Uterus (tissue), 4 donors: ENCODE measurements around the gene PLEKHA4. TPM values are rescaled to one million over a fixed set of nuclear protein-coding genes. Genes with fewer than 3 reads are reported as not detected.

Source experiments
- DNase-seq, 2 donors: peaks; one replicate each; pipeline ENCODE4 v3.0.0-alpha.2; 2019 to 2020
- H3K27ac ChIP-seq, 2 donors: fragments of 200-600 bp; sonication (generic); 1 replicate in 1 of 2; 2 replicates in 1 of 2; pipeline ENCODE4 v1.5.1; 2016 to 2018
- H3K27me3 ChIP-seq, 2 donors: fragments of 200-600 bp; sonication (generic); one replicate each; pipeline ENCODE4 v1.5.1; 2018 to 2019; ENCODE audit warnings: control low read depth in 1 of 2
- H3K36me3 ChIP-seq, 2 donors: fragments of 200-600 bp; sonication (generic); one replicate each; pipeline ENCODE4 v1.5.1; 2019; ENCODE audit warnings: control low read depth in 1 of 2
- H3K4me1 ChIP-seq, 2 donors: fragments of 200-600 bp; sonication (generic); one replicate each; pipeline ENCODE4 v1.5.1; 2018 to 2019; ENCODE audit warnings: control low read depth in 1 of 2
- H3K4me3 ChIP-seq, 2 donors: fragments of 200-600 bp; sonication (generic); 1 replicate in 1 of 2; 2 replicates in 1 of 2; pipeline ENCODE4 v1.5.1; 2018 to 2019; ENCODE audit warnings: mild to moderate bottlenecking in 1 of 2
- H3K9me3 ChIP-seq, 2 donors: fragments of 200-600 bp; sonication (generic); one replicate each; pipeline ENCODE4 v1.5.1; 2019; ENCODE audit warnings: control low read depth in 1 of 2
- POLR2A ChIP-seq, 2 donors: fragments of 450-650 bp; IDR thresholded peaks; one replicate each; pipeline ENCODE4 v1.6.1; 2016; ENCODE audit warnings: antibody characterized with exemption in 2 of 2, mild to moderate bottlenecking in 1 of 2, moderate library complexity in 1 of 2
- intact Hi-C: fragments of 100-400 bp; cut with DNase I; formaldehyde crosslinking; loops from one replicate; pipeline ENCODE4 v1.15.1; 2023; ENCODE audit warnings: low total_unique reads
- total RNA-seq, 4 donors: library from RNA; depleted of rRNA in 3 of 4; stranded (reverse); fragments of >200 nt in 3 of 4; gene quantifications; one replicate each; pipeline versions ENCODE4 v1.1.0 to v1.2.4, GENCODE V29; 2014 to 2023
- TF ChIP-seq, protein P1 (sequence below), 4 experiments: fragments of 200-600 bp in 2 of 4; fragments of 450-650 bp in 2 of 4; sonication (generic) in 2 of 4; IDR thresholded peaks; one replicate each; pipeline ENCODE4 v1.5.1; 2016 to 2019; ENCODE audit warnings: antibody characterized with exemption in 4 of 4, mild to moderate bottlenecking in 2 of 4, moderate library complexity in 1 of 4
- donor health status: DM: yes; HTN: yes; CAD: no.

Gene PLEKHA4
- total RNA-seq, 4 donors from 2014 or later, result 1.3 to 60.4 (median 10.4) TPM

DNA sequence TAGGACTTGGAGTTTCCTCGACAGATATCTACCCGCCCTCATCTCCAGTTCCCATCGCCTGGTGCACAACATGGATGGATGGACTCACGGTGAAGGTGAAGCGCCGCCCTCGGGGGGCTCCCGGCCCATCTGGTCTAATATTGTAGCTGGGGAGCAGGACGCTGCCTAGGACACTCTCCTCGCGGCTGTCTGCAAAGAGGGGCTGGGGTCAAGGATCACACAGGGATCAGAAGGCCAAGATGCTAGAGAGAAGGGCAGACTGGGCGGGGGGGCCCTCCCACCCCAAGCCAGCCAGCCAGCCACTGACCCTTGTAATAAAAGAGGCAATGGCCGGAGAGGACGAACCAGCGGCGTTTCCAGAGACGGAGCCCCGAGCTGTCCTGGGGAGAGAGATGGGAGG lies 7.1 kb downstream of the PLEKHA4 start:
- H3K9me3 ChIP-seq, result no peaks in the 10 kb centered on the region
- H3K27me3 ChIP-seq, result no peaks in the 10 kb centered on the region
- H3K36me3 ChIP-seq, result no peaks in the 10 kb centered on the region
- no peak overlapping the region for H3K4me3 ChIP-seq
- intact Hi-C loops, result no loop called here
- TF ChIP-seq, protein P1, sequence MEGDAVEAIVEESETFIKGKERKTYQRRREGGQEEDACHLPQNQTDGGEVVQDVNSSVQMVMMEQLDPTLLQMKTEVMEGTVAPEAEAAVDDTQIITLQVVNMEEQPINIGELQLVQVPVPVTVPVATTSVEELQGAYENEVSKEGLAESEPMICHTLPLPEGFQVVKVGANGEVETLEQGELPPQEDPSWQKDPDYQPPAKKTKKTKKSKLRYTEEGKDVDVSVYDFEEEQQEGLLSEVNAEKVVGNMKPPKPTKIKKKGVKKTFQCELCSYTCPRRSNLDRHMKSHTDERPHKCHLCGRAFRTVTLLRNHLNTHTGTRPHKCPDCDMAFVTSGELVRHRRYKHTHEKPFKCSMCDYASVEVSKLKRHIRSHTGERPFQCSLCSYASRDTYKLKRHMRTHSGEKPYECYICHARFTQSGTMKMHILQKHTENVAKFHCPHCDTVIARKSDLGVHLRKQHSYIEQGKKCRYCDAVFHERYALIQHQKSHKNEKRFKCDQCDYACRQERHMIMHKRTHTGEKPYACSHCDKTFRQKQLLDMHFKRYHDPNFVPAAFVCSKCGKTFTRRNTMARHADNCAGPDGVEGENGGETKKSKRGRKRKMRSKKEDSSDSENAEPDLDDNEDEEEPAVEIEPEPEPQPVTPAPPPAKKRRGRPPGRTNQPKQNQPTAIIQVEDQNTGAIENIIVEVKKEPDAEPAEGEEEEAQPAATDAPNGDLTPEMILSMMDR (IDR thresholded peaks at IDR 0.05), result no peak
- TF ChIP-seq POLR2A (IDR thresholded peaks at IDR 0.05), result no peak
- H3K27ac ChIP-seq, result no peak overlapping the region
- DNase-seq, result no peak
- H3K4me1 ChIP-seq, result no peaks in the 10 kb centered on the region

DNA sequence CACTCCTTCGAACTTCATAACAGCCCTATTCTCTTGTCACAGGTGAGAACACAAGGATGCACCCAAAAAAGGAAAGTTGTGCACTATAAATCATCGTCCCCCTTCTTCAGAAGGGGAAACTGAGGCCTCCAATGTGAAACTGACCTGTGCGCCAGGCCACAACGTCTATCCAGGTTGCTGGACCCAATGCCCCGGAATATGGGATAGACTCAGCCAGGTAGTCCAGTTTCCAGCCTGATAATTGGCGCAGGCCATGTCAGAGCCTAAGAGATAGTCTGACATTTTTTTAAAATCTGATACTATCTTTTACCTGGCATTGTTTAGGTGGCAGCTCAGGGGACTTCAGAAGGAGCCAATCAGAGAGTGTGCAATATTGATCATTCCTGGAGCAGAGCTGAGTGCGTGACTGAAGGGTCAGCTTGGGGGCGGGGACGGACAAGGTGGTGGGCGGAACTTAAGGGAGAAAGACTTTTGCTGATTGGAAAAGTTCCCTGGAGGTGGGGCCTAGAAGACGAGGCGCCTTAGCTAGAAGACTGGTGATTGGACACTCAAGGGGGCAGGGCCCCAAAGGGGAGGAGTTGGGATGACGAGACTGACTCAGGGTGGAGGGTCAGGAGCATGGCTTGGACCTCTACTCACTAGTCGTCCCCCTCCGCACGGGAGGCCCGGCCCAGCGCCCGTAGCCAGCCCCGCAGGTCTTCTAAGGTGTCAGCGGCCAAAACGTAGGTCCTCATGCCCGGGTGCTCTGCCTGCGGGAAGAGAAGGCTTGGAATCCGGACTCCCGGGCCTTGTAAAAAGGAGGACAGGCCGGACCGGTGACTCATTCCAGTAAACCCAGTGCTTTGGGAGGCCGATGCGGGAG lies 8.5 kb downstream of the PLEKHA4 start:
- no peak for TF ChIP-seq POLR2A (IDR thresholded peaks at IDR 0.05)
- TF ChIP-seq, protein P1 (IDR thresholded peaks at IDR 0.05), result no peak
- no peaks in the 10 kb centered on the region for H3K4me1 ChIP-seq
- no peaks in the 10 kb centered on the region for H3K9me3 ChIP-seq
- no peak for DNase-seq
- H3K27me3 ChIP-seq, result no peaks in the 10 kb centered on the region
- H3K27ac ChIP-seq, result no peak overlapping the region
- intact Hi-C loops, result no loop called here
- no peak overlapping the region for H3K4me3 ChIP-seq
- no peaks in the 10 kb centered on the region for H3K36me3 ChIP-seq

DNA sequence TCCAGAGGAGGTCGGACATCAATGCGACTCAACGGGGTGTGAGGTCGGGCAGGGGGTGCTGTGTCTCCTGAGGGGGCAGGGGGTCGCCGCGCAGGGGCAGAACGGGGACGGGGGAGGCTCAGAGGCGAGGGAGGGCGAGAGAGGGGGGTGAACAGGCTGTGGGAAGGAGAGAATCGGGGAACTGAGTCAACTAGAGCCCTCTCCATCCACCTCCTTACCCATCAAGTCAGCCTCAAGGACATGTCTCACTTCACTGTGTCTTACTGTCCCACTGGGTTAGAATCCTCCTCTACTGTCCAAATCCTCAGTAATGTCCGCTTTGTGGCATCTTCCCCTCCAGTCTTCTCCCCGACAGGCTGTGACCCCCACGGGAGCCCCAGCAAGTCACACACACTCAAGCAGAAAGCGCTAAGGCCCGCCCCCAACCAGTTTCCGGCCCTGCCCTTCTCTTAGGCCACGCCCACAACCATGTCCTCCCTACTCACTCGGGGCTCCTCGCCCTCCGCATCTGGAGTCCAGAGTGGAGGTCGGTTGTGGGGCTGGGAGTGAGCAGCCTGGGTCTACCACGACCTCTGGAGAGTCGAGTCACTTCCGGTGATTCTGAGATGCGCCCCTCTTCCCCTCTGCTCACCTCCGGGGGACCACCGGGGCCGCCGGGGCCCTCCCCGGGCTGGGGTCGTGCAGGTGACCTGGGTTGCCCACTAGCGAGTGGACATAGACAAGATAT lies 9.3 kb downstream of the PLEKHA4 start:
- H3K27ac ChIP-seq, result no peak overlapping the region
- no peak for DNase-seq
- no peaks in the 10 kb centered on the region for H3K27me3 ChIP-seq
- no peak overlapping the region for H3K4me3 ChIP-seq
- H3K4me1 ChIP-seq, result no peaks in the 10 kb centered on the region
- no peaks in the 10 kb centered on the region for H3K36me3 ChIP-seq
- TF ChIP-seq, protein P1 (IDR thresholded peaks at IDR 0.05), result no peak
- TF ChIP-seq POLR2A (IDR thresholded peaks at IDR 0.05), result no peak
- no peaks in the 10 kb centered on the region for H3K9me3 ChIP-seq
- intact Hi-C loops, result no loop called here

DNA sequence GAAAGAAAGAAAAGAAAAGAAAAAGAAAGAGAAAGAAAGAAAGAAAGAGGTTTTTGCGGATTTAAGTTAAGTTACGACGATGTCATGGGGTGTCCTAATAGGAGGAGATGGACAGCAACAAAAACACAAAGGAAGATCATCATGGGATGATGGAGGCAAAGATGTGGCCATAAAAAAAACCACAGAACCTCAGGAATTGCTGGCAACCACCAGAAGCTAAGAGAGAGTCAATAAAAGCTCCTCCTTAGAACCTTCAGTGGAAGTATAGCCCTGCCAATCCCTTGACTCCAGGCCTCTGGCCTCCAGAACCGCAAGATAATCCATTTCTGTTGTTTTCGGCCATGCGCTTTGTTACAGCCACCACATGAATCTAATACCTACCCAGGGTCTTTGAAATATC lies 11.5 kb downstream of the PLEKHA4 start:
- Histone ChIP-seq H3K4me3 (no peak overlapping the region), H3K27ac (no peak overlapping the region), H3K27me3 (no peaks in the 10 kb centered on the region), H3K4me1 (no peaks in the 10 kb centered on the region), H3K9me3 (no peaks in the 10 kb centered on the region), H3K36me3 (no peaks in the 10 kb centered on the region)
- intact Hi-C loops, result no loop called here
- no peak for DNase-seq
- TF ChIP-seq POLR2A (IDR thresholded peaks at IDR 0.05), result no peak
- TF ChIP-seq, protein P1 (IDR thresholded peaks at IDR 0.05), result no peak

DNA sequence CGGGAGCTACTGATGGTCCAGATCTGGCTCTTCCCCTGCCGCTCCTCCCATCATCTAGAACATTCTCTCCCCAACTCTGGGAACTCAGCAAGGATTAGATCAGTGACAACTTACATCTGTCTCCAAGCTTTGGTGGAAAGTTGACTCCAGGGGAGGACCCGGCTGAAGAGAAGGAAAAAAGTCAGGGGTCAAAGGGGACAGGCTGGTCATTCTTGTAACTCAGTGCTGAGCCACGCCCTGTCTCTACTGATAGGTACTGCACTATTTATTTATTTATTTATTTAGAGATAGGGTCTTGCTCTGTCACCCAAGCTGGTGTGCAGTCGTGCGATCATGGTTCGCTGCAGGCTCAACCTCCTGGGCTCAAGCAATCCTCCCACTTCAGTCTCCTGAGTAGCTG lies 14.3 kb downstream of the PLEKHA4 start:
- intact Hi-C loops, result no loop called here
- H3K36me3 ChIP-seq, result no peaks in the 10 kb centered on the region

More for the DNA sequence above, 14.3 kb downstream of the PLEKHA4 start:
- H3K9me3 ChIP-seq, result no peaks in the 10 kb centered on the region
- no peak for DNase-seq
- H3K4me1 ChIP-seq, result no peaks in the 10 kb centered on the region
- H3K27ac ChIP-seq, result no peak overlapping the region
- no peak overlapping the region for H3K4me3 ChIP-seq
- no peaks in the 10 kb centered on the region for H3K27me3 ChIP-seq
- TF ChIP-seq POLR2A (IDR thresholded peaks at IDR 0.05), result no peak
- TF ChIP-seq, protein P1 (IDR thresholded peaks at IDR 0.05), result no peak
